WTC11 (cell line): ENCODE data around the gene CACUL1. TPM values are rescaled to one million over a fixed set of nuclear protein-coding genes. Genes with fewer than 3 reads are reported as not detected.
"Not testable (repeated sequence)": the region's sequence is repeated elsewhere in the genome, so short reads cannot be mapped to it uniquely, and the experiment has no call there.

Source experiments
- ATAC-seq: fragments of 200-7000 bp; cut with Tn5 transposase; 2 replicates; pipeline ENCODE4 v1.10.0; 2021; ENCODE audit warnings: mild to moderate bottlenecking, moderate library complexity
- CTCF ChIA-PET: fragments of 300-600 bp; sonication (Branson Sonifier 250); formaldehyde crosslinking; loops from one replicate; lab custom pipeline; 2021; ENCODE audit warnings: antibody characterized with exemption; lab: Charles Lee
- POLR2A ChIA-PET: fragments of 350-600 bp; sonication (Branson Sonifier 250); formaldehyde crosslinking; loops from one replicate; lab custom pipeline; 2021; ENCODE audit warnings: antibody characterized with exemption; lab: Charles Lee
- DNase-seq: peaks from one replicate; pipeline ENCODE4 v3.0.0; 2021; ENCODE audit warnings: low spot score
- H3K27ac Mint-ChIP-seq: 2 replicates; pipeline ENCODE4 v1.8.0; 2021; ENCODE audit warnings: mixed read lengths
- H3K27me3 Mint-ChIP-seq: 2 replicates; pipeline ENCODE4 v1.8.0; 2021; ENCODE audit warnings: low read depth, mild to moderate bottlenecking, moderate library complexity, mixed read lengths
- H3K36me3 Mint-ChIP-seq: 2 replicates; pipeline ENCODE4 v1.8.0; 2021; ENCODE audit warnings: mixed read lengths
- H3K4me1 Mint-ChIP-seq: 2 replicates; pipeline ENCODE4 v1.8.0; 2022; ENCODE audit warnings: mixed read lengths
- H3K4me3 Mint-ChIP-seq: 2 replicates; pipeline ENCODE4 v1.8.0; 2021; ENCODE audit warnings: mild to moderate bottlenecking, moderate library complexity, mixed read lengths
- H3K9me3 Mint-ChIP-seq: 2 replicates; pipeline ENCODE4 v1.8.0; 2021; ENCODE audit warnings: mixed read lengths
- ATF1 ChIP-seq: sonication (generic); formaldehyde crosslinking; IDR thresholded peaks from 2 replicates; pipeline ENCODE4 v1.8.1; 2023; ENCODE audit warnings: mild to moderate bottlenecking, moderate library complexity, missing genetic modification reagents
- E2F5 ChIP-seq: sonication (generic); formaldehyde crosslinking; IDR thresholded peaks from 2 replicates; pipeline ENCODE4 v1.8.1; 2022; ENCODE audit warnings: mild to moderate bottlenecking, moderate library complexity, missing genetic modification reagents
- EMX1 ChIP-seq: fragments of 250-450 bp; sonication (Bioruptor Pico); IDR thresholded peaks from 2 replicates; pipeline ENCODE4 v1.8.0; 2021; ENCODE audit warnings: mild to moderate bottlenecking
- ERG ChIP-seq: fragments of 250-450 bp; sonication (Bioruptor Pico); IDR thresholded peaks from 2 replicates; pipeline ENCODE4 v1.8.0; 2021; ENCODE audit warnings: mild to moderate bottlenecking
- MYBL2 ChIP-seq: sonication (generic); formaldehyde crosslinking; IDR thresholded peaks from 2 replicates; pipeline ENCODE4 v1.8.1; 2023; ENCODE audit warnings: mild to moderate bottlenecking, moderate library complexity, missing genetic modification reagents
- PREB ChIP-seq: sonication (generic); formaldehyde crosslinking; IDR thresholded peaks from 2 replicates; pipeline ENCODE4 v1.8.1; 2022; ENCODE audit warnings: mild to moderate bottlenecking, missing genetic modification reagents, moderate library complexity, borderline replicate concordance
- STAT6 ChIP-seq: sonication (generic); formaldehyde crosslinking; conservative IDR thresholded peaks from 2 replicates; pipeline ENCODE4 v1.8.1; 2023; ENCODE audit warnings: mild to moderate bottlenecking, low read depth, missing genetic modification reagents, moderate library complexity
- TCF7 ChIP-seq: sonication (generic); formaldehyde crosslinking; IDR thresholded peaks from 2 replicates; pipeline ENCODE4 v1.8.0; 2022; ENCODE audit warnings: mild to moderate bottlenecking, low read depth, missing genetic modification reagents, moderate library complexity
- ZNF263 ChIP-seq: sonication (generic); formaldehyde crosslinking; IDR thresholded peaks from 2 replicates; pipeline ENCODE4 v1.8.1; 2022; ENCODE audit warnings: low read depth, mild to moderate bottlenecking, moderate library complexity, missing genetic modification reagents
- ZNF317 ChIP-seq: sonication (generic); formaldehyde crosslinking; IDR thresholded peaks from 2 replicates; pipeline ENCODE4 v1.8.1; 2023; ENCODE audit warnings: low read depth, mild to moderate bottlenecking, moderate library complexity, missing genetic modification reagents, borderline replicate concordance
- total RNA-seq: library from RNA; stranded (reverse); gene quantifications from 3 replicates; pipeline ENCODE4 v1.2.3, GENCODE V29; 2021
- TF ChIP-seq, protein P1 (sequence below): fragments of 250-450 bp; sonication (Bioruptor Pico); IDR thresholded peaks from 2 replicates; pipeline ENCODE4 v1.9.0; 2021; ENCODE audit warnings: mild to moderate bottlenecking
- TF ChIP-seq, protein P2 (sequence below): sonication (generic); formaldehyde crosslinking; IDR thresholded peaks from 2 replicates; pipeline ENCODE4 v1.8.0; 2022; ENCODE audit warnings: mild to moderate bottlenecking, missing genetic modification reagents
- TF ChIP-seq, protein P3 (sequence below): fragments of 250-450 bp; sonication (Bioruptor Pico); IDR thresholded peaks from 2 replicates; pipeline ENCODE4 v2.1.2; 2022; ENCODE audit warnings: mild to moderate bottlenecking, moderate library complexity
- TF ChIP-seq, protein P4 (sequence below): sonication (generic); formaldehyde crosslinking; IDR thresholded peaks from 2 replicates; pipeline ENCODE4 v1.8.1; 2023; ENCODE audit warnings: mild to moderate bottlenecking, missing genetic modification reagents, borderline replicate concordance

Gene CACUL1
- total RNA-seq, 1 experiment from 2014 or later, result 41.5 TPM

DNA sequence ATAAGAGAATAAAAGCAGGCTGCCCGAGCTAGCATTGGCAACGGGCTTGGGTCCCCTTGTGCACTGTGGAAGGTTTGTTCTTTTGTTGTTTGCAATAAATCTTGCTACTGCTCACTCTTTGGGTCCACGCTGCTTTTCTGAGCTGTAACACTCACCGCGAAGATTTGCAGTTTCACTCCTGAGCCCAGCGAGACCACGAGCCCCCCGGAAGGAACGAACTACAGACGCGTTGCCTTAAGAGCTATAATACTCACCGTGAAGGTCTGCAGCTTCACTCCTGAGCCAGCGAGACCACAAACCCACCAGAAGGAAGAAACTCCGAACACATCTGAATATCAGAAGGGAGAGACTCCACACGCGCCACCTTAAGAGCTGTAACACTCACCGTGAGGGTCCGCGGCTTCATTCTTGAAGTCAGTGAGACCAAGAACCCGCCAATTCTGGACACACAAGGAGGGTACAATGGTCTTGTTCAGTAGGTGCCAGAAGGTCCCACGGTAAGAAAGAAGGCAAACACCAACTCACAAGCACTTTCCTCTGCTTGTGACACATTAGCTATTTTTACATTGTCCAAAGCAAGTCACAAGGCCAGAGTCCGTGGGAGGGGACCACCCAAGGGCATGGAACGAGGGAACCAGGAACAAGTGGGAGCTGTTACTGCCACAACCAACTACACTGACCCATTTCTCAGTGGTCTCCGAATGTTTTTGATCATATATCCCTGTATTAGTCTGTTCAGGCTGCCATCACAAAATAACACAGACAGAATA, 29.2 kb upstream of the CACUL1 start (continued):
- no peak for TF ChIP-seq MYBL2
- no peak for TF ChIP-seq TCF7 (CRISPR knock-in tag)
- no peak for TF ChIP-seq ATF1
- TF ChIP-seq, protein P1, sequence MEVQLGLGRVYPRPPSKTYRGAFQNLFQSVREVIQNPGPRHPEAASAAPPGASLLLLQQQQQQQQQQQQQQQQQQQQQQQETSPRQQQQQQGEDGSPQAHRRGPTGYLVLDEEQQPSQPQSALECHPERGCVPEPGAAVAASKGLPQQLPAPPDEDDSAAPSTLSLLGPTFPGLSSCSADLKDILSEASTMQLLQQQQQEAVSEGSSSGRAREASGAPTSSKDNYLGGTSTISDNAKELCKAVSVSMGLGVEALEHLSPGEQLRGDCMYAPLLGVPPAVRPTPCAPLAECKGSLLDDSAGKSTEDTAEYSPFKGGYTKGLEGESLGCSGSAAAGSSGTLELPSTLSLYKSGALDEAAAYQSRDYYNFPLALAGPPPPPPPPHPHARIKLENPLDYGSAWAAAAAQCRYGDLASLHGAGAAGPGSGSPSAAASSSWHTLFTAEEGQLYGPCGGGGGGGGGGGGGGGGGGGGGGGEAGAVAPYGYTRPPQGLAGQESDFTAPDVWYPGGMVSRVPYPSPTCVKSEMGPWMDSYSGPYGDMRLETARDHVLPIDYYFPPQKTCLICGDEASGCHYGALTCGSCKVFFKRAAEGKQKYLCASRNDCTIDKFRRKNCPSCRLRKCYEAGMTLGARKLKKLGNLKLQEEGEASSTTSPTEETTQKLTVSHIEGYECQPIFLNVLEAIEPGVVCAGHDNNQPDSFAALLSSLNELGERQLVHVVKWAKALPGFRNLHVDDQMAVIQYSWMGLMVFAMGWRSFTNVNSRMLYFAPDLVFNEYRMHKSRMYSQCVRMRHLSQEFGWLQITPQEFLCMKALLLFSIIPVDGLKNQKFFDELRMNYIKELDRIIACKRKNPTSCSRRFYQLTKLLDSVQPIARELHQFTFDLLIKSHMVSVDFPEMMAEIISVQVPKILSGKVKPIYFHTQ (CRISPR knock-in tag), result no peak
- no peak for TF ChIP-seq EMX1 (CRISPR knock-in tag)
- no peak for TF ChIP-seq E2F5 (CRISPR knock-in tag)
- TF ChIP-seq STAT6 (CRISPR knock-in tag), result no peak

DNA sequence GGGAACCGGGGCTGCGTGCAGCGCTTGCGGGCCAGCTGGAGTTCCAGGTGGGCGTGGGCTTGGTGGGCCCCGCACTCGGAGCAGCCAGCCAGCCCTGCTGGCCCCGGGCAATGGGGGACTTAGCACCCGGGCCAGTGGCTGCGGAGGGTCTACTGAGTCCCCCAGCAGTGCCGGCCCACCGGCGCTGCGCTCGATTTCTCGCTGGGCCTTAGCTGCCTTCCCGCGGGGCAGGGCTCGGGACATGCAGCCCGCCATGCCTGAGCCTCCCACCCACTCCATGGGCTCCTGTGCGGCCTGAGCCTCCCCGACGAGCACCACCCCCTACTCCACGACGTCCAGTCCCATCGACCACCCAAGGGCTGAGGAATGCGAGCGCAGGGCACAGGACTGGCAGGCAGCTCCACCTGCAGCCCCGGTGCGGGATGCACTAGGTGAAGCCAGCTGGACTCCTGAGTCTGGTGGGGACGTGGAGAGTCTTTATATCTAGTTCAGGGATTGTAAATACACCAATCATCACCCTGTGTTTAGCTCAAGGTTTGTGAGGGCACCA, 28.2 kb upstream of the CACUL1 start:
- peaks cover 16% of the 10 kb centered on the region for H3K9me3 Mint-ChIP-seq
- H3K4me1 Mint-ChIP-seq, H3K36me3 Mint-ChIP-seq, H3K4me3 Mint-ChIP-seq, POLR2A ChIA-PET, DNase-seq, ATAC-seq, H3K27me3 Mint-ChIP-seq, CTCF ChIA-PET, H3K27ac Mint-ChIP-seq: not testable (repeated sequence)

- Mint-ChIP-seq H3K27me3 (peaks cover 4% of the 10 kb centered on the region), H3K4me3 (no peak overlapping the region), H3K9me3 (peaks cover 28% of the 10 kb centered on the region), H3K4me1 (peaks cover 6% of the 10 kb centered on the region; the same call in 1 of the 2 replicates), H3K36me3 (peaks cover 8% of the 10 kb centered on the region), H3K27ac (no peak overlapping the region)
- ATAC-seq (no peak), DNase-seq (no peak)
- CTCF ChIA-PET, result no interaction called here
- POLR2A ChIA-PET, result interaction anchor here (1.2 kb wide), 1 partner anchor 27 kb away, joined by 3 read pairs; the partner anchor contains the start of gene CACUL1
- TF ChIP-seq ZNF317 (CRISPR knock-in tag), result no peak
- TF ChIP-seq, protein P2, sequence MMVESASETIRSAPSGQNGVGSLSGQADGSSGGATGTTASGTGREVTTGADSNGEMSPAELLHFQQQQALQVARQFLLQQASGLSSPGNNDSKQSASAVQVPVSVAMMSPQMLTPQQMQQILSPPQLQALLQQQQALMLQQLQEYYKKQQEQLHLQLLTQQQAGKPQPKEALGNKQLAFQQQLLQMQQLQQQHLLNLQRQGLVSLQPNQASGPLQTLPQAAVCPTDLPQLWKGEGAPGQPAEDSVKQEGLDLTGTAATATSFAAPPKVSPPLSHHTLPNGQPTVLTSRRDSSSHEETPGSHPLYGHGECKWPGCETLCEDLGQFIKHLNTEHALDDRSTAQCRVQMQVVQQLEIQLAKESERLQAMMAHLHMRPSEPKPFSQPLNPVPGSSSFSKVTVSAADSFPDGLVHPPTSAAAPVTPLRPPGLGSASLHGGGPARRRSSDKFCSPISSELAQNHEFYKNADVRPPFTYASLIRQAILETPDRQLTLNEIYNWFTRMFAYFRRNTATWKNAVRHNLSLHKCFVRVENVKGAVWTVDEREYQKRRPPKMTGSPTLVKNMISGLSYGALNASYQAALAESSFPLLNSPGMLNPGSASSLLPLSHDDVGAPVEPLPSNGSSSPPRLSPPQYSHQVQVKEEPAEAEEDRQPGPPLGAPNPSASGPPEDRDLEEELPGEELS, result no peak
- no peak for TF ChIP-seq ZNF263 (CRISPR knock-in tag)
- TF ChIP-seq, protein P3, sequence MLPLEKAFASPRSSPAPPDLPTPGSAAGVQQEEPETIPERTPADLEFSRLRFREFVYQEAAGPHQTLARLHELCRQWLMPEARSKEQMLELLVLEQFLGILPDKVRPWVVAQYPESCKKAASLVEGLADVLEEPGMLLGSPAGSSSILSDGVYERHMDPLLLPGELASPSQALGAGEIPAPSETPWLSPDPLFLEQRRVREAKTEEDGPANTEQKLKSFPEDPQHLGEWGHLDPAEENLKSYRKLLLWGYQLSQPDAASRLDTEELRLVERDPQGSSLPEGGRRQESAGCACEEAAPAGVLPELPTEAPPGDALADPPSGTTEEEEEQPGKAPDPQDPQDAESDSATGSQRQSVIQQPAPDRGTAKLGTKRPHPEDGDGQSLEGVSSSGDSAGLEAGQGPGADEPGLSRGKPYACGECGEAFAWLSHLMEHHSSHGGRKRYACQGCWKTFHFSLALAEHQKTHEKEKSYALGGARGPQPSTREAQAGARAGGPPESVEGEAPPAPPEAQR (CRISPR knock-in tag), result no peak
- no peak for TF ChIP-seq PREB (CRISPR knock-in tag)
- TF ChIP-seq ERG (CRISPR knock-in tag), result no peak
- TF ChIP-seq, protein P4, sequence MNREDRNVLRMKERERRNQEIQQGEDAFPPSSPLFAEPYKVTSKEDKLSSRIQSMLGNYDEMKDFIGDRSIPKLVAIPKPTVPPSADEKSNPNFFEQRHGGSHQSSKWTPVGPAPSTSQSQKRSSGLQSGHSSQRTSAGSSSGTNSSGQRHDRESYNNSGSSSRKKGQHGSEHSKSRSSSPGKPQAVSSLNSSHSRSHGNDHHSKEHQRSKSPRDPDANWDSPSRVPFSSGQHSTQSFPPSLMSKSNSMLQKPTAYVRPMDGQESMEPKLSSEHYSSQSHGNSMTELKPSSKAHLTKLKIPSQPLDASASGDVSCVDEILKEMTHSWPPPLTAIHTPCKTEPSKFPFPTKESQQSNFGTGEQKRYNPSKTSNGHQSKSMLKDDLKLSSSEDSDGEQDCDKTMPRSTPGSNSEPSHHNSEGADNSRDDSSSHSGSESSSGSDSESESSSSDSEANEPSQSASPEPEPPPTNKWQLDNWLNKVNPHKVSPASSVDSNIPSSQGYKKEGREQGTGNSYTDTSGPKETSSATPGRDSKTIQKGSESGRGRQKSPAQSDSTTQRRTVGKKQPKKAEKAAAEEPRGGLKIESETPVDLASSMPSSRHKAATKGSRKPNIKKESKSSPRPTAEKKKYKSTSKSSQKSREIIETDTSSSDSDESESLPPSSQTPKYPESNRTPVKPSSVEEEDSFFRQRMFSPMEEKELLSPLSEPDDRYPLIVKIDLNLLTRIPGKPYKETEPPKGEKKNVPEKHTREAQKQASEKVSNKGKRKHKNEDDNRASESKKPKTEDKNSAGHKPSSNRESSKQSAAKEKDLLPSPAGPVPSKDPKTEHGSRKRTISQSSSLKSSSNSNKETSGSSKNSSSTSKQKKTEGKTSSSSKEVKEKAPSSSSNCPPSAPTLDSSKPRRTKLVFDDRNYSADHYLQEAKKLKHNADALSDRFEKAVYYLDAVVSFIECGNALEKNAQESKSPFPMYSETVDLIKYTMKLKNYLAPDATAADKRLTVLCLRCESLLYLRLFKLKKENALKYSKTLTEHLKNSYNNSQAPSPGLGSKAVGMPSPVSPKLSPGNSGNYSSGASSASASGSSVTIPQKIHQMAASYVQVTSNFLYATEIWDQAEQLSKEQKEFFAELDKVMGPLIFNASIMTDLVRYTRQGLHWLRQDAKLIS (CRISPR knock-in tag), result no peak
Observed at GRCh38 chr10:118781541-118781940, 26.8 kb upstream of the CACUL1 start.
